HCT116 (cell line): Measurements from ENCODE around the gene CNTROB. TPM values are rescaled to one million over a fixed set of nuclear protein-coding genes. Genes with fewer than 3 reads are reported as not detected.

Experiments
- ATAC-seq: fragments of 200-7000 bp; cut with Tn5 transposase; 2 replicates; pipeline ENCODE4 v1.9.1; 2020; ENCODE audit warnings: mild to moderate bottlenecking, moderate library complexity
- BruUV-seq: library from RNA; stranded (reverse); fragments of 400-500 nt; replicated peaks from 2 replicates; lab custom pipeline; 2021; lab: Mats Ljungman, UMichigan
- CTCF ChIA-PET: fragments of 300-600 bp; sonication (Branson Sonifier 250); formaldehyde crosslinking; loops from one replicate; lab custom pipeline; 2021; ENCODE audit warnings: antibody characterized with exemption; lab: Charles Lee
- POLR2A ChIA-PET: fragments of 300-600, 350-600 bp; sonication (Branson Sonifier 250); formaldehyde crosslinking; loops from one replicate; lab custom pipeline; 2021; ENCODE audit warnings: antibody characterized with exemption; lab: Charles Lee
- RAD21 ChIA-PET, 2 experiments: fragments of 300-600 bp; sonication (Branson Sonifier 250); formaldehyde crosslinking; loops; one replicate each; lab custom pipeline; 2023; ENCODE audit warnings: low total read pairs in 2 of 2; ENCODE audit not compliant: uncharacterized antibody in 2 of 2, unreplicated experiment in 2 of 2, low non-redundant PET in 1 of 2; lab: Charles Lee
- DNase-seq: peaks from one replicate; pipeline ENCODE4 v3.0.0-alpha.2; 2010; ENCODE audit warnings: low read depth, low spot score
- H2AFZ ChIP-seq: fragments of 200-600 bp; shearing (Covaris generic), sonication (generic); 2 replicates; pipeline ENCODE4 v1.6.1; 2017; ENCODE audit warnings: low read depth, mixed run types, mixed read lengths, antibody characterized with exemption, low read length; ENCODE audit not compliant: poor library complexity, severe bottlenecking
- H3K27ac ChIP-seq: 2 replicates; pipeline ENCODE4 v1.5.1; 2012; ENCODE audit warnings: low read depth, low read length
- H3K27me3 ChIP-seq: fragments of 200-600 bp; sonication (generic); 2 replicates; pipeline ENCODE4 v1.6.1; 2016; ENCODE audit warnings: mixed run types, low read length, mixed read lengths; ENCODE audit not compliant: insufficient read depth
- H3K36me3 ChIP-seq, 2 experiments: fragments of 200-500 bp in 1 of 2; fragments of 200-600 bp in 1 of 2; sonication (Bioruptor generic) in 1 of 2; sonication (generic) in 1 of 2; 2 replicates each; pipeline versions ENCODE4 v1.5.1 to v1.6.1; 2014 to 2016; ENCODE audit warnings: low read length in 2 of 2, inconsistent platforms in 1 of 2, mixed read lengths in 1 of 2, mixed run types in 1 of 2; ENCODE audit not compliant: insufficient read depth in 2 of 2, control insufficient read depth in 1 of 2
- H3K4me1 ChIP-seq, 2 experiments: fragments of 200-600 bp in 1 of 2; sonication (generic) in 1 of 2; 2 replicates each; pipeline versions ENCODE4 v1.5.1 to v1.6.1; 2012 to 2017; ENCODE audit warnings: low read length in 2 of 2, inconsistent platforms in 1 of 2, mild to moderate bottlenecking in 1 of 2, mixed read lengths in 1 of 2, mixed run types in 1 of 2, moderate library complexity in 1 of 2; ENCODE audit not compliant: insufficient read depth in 2 of 2, control insufficient read depth in 1 of 2
- H3K4me2 ChIP-seq: fragments of 200-600 bp; sonication (generic); 2 replicates; pipeline ENCODE4 v1.6.1; 2017; ENCODE audit warnings: mixed run types, low read length, mixed read lengths
- H3K4me3 ChIP-seq, 2 experiments: fragments of 200-600 bp in 1 of 2; sonication (generic) in 1 of 2; replicated peaks in 1 of 2; 2 replicates each; pipeline ENCODE4 v1.5.1; 2011 to 2016; ENCODE audit warnings: low read length in 2 of 2, control low read depth in 1 of 2, low read depth in 1 of 2, mild to moderate bottlenecking in 1 of 2, mixed read lengths in 1 of 2, mixed run types in 1 of 2
- H3K79me2 ChIP-seq: fragments of 200-600 bp; sonication (generic); 2 replicates; pipeline ENCODE4 v1.6.1; 2017; ENCODE audit warnings: mild to moderate bottlenecking, mixed run types, low read length, moderate library complexity, mixed read lengths; ENCODE audit not compliant: insufficient read depth
- H3K9ac ChIP-seq: fragments of 200-600 bp; sonication (generic); 2 replicates; pipeline ENCODE4 v1.6.1; 2016; ENCODE audit warnings: low read length, mixed read lengths
- H3K9me2 ChIP-seq: fragments of 200-600 bp; sonication (generic), shearing (Covaris generic); 2 replicates; pipeline ENCODE4 v1.6.1; 2017; ENCODE audit warnings: mixed run types, mild to moderate bottlenecking, moderate library complexity; ENCODE audit not compliant: insufficient read depth
- H3K9me3 ChIP-seq, 2 experiments: fragments of 200-500 bp in 1 of 2; fragments of 200-600 bp in 1 of 2; sonication (Bioruptor generic) in 1 of 2; sonication (generic) in 1 of 2; 2 replicates each; pipeline ENCODE4 v1.6.1; 2014 to 2017; ENCODE audit warnings: low read length in 2 of 2, mixed read lengths in 2 of 2, inconsistent platforms in 1 of 2, low read depth in 1 of 2, mild to moderate bottlenecking in 1 of 2, mixed run types in 1 of 2, moderate library complexity in 1 of 2; ENCODE audit not compliant: control insufficient read depth in 1 of 2, insufficient read depth in 1 of 2
- H4K20me1 ChIP-seq: fragments of 200-600 bp; sonication (generic), shearing (Covaris generic); 2 replicates; pipeline ENCODE4 v1.6.1; 2017; ENCODE audit warnings: mixed run types, mild to moderate bottlenecking, moderate library complexity; ENCODE audit not compliant: insufficient read depth
- CEBPB ChIP-seq: IDR thresholded peaks from 2 replicates; pipeline ENCODE4 v1.6.1; 2012; ENCODE audit warnings: low read depth
- EZH2 ChIP-seq: fragments of 200-600 bp; sonication (generic); IDR thresholded peaks from 2 replicates; pipeline ENCODE4 v1.6.1; 2017; ENCODE audit warnings: antibody characterized with exemption, mixed run types
- FOSL1 ChIP-seq: IDR thresholded peaks from 2 replicates; pipeline ENCODE4 v1.6.1; 2012; ENCODE audit warnings: low read depth
- REST ChIP-seq: IDR thresholded peaks from 2 replicates; pipeline ENCODE4 v1.6.1; 2012; ENCODE audit warnings: low read depth
- TCF7L2 ChIP-seq: IDR thresholded peaks from 2 replicates; pipeline ENCODE4 v1.7.0; 2011; ENCODE audit warnings: borderline replicate concordance, inconsistent platforms; ENCODE audit not compliant: insufficient read depth, insufficient read length; ENCODE audit errors: extremely low read depth
- YY1 ChIP-seq: IDR thresholded peaks from 2 replicates; pipeline ENCODE4 v1.6.1; 2011; ENCODE audit warnings: low read length, low read depth, moderate library complexity, mild to moderate bottlenecking; ENCODE audit not compliant: insufficient replicate concordance; ENCODE audit errors: extremely low read depth
- intact Hi-C: fragments of 100-400 bp; cut with micrococcal nuclease; formaldehyde crosslinking; loops from 2 replicates; pipeline ENCODE4 v1.10.0; 2022
- total RNA-seq: library from RNA; stranded (reverse); gene quantifications from one replicate; pipeline ENCODE4 v1.2.1, GENCODE V29; 2021; ENCODE audit not compliant: unreplicated experiment
- TF ChIP-seq, protein P1 (sequence below), 3 experiments: fragments of 200-600 bp in 1 of 3; sonication (generic) in 1 of 3; IDR thresholded peaks in 2 of 3; conservative IDR thresholded peaks in 1 of 3; 2 replicates each; pipeline ENCODE4 v1.5.1; 2012 to 2017; ENCODE audit warnings: low read depth in 2 of 3, low read length in 2 of 3, antibody characterized with exemption in 1 of 3, borderline replicate concordance in 1 of 3, control low read depth in 1 of 3, mild to moderate bottlenecking in 1 of 3, mixed read lengths in 1 of 3, mixed run types in 1 of 3, moderate library complexity in 1 of 3; ENCODE audit not compliant: insufficient read depth in 1 of 3

Gene CNTROB
- total RNA-seq, 1 experiment from 2014 or later = 54.6 TPM

DNA sequence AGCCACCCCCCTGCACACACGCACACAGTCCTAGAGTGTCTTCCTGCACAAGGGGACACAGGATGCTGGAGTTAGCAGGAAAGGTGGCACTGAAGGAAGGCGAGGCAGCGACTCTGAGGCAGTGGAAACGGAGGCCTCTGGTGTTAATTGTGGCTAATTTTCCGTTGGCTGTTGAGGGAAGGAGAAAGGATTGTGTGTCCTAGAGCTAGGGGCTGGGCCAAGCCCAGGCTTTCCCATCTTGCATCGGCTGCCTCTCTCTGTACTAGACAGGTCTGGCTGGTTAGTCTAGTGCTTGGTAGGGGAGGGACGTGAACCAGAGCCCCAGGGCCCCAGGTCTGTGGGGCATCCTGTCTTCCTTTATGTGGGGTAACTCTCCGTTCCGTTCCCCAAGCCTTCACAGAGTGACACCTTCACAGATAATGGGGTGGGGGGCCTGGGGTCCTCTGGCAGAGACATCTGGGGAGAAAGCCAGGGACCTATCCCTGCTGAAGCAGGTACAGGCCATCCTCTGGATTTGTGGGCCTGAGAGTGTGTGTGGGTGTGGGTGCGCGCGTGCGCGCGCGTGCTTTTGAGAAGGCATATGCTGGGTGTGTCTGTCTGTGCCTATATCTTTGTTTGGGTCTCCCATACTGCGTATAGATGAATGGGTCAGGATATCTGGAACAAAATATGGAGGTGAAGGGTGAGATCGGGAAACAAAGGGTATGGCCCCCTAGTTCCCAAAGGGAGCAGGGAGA is 43.7 kb upstream of the CNTROB start, which contains the start of gene CHD3:
Gene CHD3 (plus strand): TSS at position 606 of the 737 bp plus-strand sequence. CDS start 212 bp downstream, outside the sequence.
- Histone ChIP-seq H3K36me3 (peaks cover 9 to 15% of the 10 kb centered on the region in 2 experiments; a peak in 3 of 4 replicates), H3K27me3 (no peaks in the 10 kb centered on the region), H3K4me2 (peak within 1 kb of the TSS; percentile 99), H3K9me2 (no peaks in the 10 kb centered on the region), H3K79me2 (peaks cover 33% of the 10 kb centered on the region), H3K27ac (peak within 1 kb of the TSS; percentile 97), H3K9me3 (no peaks in the 10 kb centered on the region), H3K4me3 (peak within 1 kb of the TSS; percentile 56 to 82), H4K20me1 (no peaks in the 10 kb centered on the region), H3K4me1 (peaks cover 38 to 53% of the 10 kb centered on the region in 2 experiments), H3K9ac (peak within 1 kb of the TSS; percentile 77), H2AFZ (no peak within 1 kb of the TSS)
- ATAC-seq (peak; percentile 15), DNase-seq (no peak)
- ChIA-PET CTCF (interaction anchor here (1.0 kb wide), 1 partner anchor 102 kb away, joined by 4 read pairs; no protein-coding TSS in a partner anchor), POLR2A (no interaction called here), RAD21 (no interaction called here)
- intact Hi-C loops = no loop called here
- no TSS peak for BruUV-seq
- TF ChIP-seq FOSL1 = no peak
- no peak for TF ChIP-seq TCF7L2
- no peak for TF ChIP-seq YY1
- no peak for TF ChIP-seq CEBPB
- no peak for TF ChIP-seq EZH2
- no peak for TF ChIP-seq REST
- TF ChIP-seq, protein P1, sequence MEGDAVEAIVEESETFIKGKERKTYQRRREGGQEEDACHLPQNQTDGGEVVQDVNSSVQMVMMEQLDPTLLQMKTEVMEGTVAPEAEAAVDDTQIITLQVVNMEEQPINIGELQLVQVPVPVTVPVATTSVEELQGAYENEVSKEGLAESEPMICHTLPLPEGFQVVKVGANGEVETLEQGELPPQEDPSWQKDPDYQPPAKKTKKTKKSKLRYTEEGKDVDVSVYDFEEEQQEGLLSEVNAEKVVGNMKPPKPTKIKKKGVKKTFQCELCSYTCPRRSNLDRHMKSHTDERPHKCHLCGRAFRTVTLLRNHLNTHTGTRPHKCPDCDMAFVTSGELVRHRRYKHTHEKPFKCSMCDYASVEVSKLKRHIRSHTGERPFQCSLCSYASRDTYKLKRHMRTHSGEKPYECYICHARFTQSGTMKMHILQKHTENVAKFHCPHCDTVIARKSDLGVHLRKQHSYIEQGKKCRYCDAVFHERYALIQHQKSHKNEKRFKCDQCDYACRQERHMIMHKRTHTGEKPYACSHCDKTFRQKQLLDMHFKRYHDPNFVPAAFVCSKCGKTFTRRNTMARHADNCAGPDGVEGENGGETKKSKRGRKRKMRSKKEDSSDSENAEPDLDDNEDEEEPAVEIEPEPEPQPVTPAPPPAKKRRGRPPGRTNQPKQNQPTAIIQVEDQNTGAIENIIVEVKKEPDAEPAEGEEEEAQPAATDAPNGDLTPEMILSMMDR (IDR thresholded peaks at IDR 0.05 in 2 of 3, conservative IDR thresholded peaks at IDR 0.05 in 1 of 3; ENCODE audit: borderline replicate concordance in 1 of 3, insufficient read depth in 1 of 3, low read depth in 2 of 3, low read length in 2 of 3) = no peak
